ENCODE measurements around the gene SCYL3. TPM values are rescaled to one million over a fixed set of nuclear protein-coding genes. Genes with fewer than 3 reads are reported as not detected.

Gene SCYL3
- total RNA-seq, 4 donors from 2014 or later, result 2.1 to 17.5 (median 10.2) TPM

DNA sequence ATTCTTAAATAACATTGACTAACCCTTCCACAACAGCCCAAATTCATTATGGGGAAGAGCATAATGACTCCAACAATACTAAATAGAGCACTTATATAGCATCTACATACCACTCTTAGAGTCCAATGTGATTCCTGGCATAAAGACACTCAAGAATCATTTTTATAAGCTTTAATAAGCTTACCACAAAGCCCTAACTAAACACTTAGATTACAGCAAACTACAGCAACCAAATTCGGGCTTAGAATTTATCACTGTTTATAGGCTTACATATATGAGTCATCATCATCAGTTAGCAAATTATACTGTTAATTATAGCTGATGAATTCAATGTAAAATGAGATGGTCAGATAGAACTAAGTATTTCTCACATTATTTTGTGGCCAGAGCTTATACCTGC lies 7.3 kb downstream of the SCYL3 start:
- Histone ChIP-seq H3K36me3 (no peaks in the 10 kb centered on the region), H3K27ac (no peak overlapping the region), H3K4me1 (peaks cover 0 to 4% of the 10 kb centered on the region in 2 donors), H3K9me3 (no peaks in the 10 kb centered on the region), H3K27me3 (no peaks in the 10 kb centered on the region), H3K4me3 (no peak overlapping the region)
- no peak for DNase-seq
- intact Hi-C loops (cut with DNase I; ENCODE audit: low total_unique reads), result no loop called here
- no peak for TF ChIP-seq POLR2A (IDR thresholded peaks at IDR 0.05)
- TF ChIP-seq CTCF (IDR thresholded peaks at IDR 0.05), result no peak

DNA sequence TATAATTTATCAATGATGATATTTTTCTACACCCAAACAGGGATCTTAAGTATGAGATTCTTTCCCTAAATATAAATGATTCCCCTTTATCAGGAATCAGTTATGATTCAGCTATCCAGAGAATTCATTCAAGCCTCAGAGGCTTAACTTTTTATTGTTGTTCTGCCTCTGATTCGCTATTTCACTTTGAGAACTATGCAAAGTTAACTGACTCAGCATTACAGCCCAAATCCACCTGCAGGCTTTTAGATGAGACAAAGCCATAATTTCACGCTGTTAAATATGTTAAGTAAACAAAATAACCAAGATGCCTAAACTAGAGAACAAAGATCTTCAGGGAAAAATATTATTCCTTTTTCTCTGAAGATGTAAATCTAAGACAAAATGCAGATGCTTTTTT lies 8.5 kb downstream of the SCYL3 start:
- peaks cover 0 to 4% of the 10 kb centered on the region in 2 donors for H3K4me1 ChIP-seq
- TF ChIP-seq CTCF (IDR thresholded peaks at IDR 0.05), result no peak
- DNase-seq, result no peak
- intact Hi-C loops (cut with DNase I; ENCODE audit: low total_unique reads), result no loop called here
- H3K9me3 ChIP-seq, result no peaks in the 10 kb centered on the region
- H3K36me3 ChIP-seq, result no peaks in the 10 kb centered on the region
- H3K27me3 ChIP-seq, result no peaks in the 10 kb centered on the region
- no peak overlapping the region for H3K27ac ChIP-seq
- no peak overlapping the region for H3K4me3 ChIP-seq

GRCh38 chr1:169884634-169885033 lies 9.1 kb downstream of the SCYL3 start:
- no peaks in the 10 kb centered on the region for H3K36me3 ChIP-seq
- DNase-seq, result no peak
- peaks cover 0 to 4% of the 10 kb centered on the region in 2 donors for H3K4me1 ChIP-seq
- H3K27me3 ChIP-seq, result no peaks in the 10 kb centered on the region
- intact Hi-C loops (cut with DNase I; ENCODE audit: low total_unique reads), result no loop called here
- no peak overlapping the region for H3K27ac ChIP-seq
- H3K4me3 ChIP-seq, result no peak overlapping the region
- TF ChIP-seq POLR2A (IDR thresholded peaks at IDR 0.05), result no peak
- no peak for TF ChIP-seq CTCF (IDR thresholded peaks at IDR 0.05)
- H3K9me3 ChIP-seq, result no peaks in the 10 kb centered on the region

GRCh38 chr1:169882039-169882511 lies 11.6 kb downstream of the SCYL3 start:
- DNase-seq, result no peak
- no peak for TF ChIP-seq POLR2A (IDR thresholded peaks at IDR 0.05)
- TF ChIP-seq CTCF (IDR thresholded peaks at IDR 0.05), result no peak
- no peak overlapping the region for H3K27ac ChIP-seq
- no peaks in the 10 kb centered on the region for H3K27me3 ChIP-seq
- intact Hi-C loops (cut with DNase I; ENCODE audit: low total_unique reads), result no loop called here
- no peak overlapping the region for H3K4me3 ChIP-seq
- no peaks in the 10 kb centered on the region for H3K4me1 ChIP-seq
- no peaks in the 10 kb centered on the region for H3K36me3 ChIP-seq
- H3K9me3 ChIP-seq, result no peaks in the 10 kb centered on the region

DNA sequence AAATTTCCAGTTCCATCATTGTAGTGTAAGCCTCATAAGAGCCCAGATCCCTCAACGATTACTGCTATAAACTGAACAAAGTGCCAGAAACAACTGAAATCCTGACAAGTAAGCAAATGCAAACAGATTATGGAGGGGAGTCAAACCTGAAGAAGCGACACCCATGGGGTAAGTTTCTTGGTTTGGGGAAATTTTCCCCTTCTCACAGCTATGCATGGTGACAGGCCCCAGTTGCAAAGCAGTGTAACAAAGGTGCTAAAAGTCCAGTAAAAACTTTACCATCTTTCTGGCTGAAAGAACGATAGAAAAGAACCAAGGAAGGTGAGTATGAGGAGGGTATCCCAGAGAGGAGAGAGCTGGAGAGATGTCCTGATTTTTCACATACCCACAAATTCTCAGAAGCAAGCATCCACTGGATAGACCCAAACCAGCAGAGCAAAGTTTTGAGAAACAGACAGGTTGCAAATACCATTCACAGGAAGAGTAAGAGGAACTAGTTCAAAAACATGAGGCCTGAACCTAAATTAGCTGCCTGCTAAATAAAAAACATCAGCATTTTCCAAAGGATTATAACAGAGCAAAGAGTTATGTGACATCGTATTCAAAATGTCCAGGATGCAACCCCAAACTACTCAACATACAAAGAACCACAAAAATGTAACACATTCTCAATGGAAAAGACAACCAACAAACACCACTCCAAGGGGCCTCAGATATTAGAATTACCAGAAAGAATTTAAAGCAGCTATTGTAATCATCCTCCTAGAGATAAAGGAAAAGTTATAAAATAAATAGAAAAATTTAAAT lies 14.5 kb downstream of the SCYL3 start:
- Histone ChIP-seq H3K4me3 (no peak overlapping the region), H3K27ac (no peak overlapping the region), H3K9me3 (no peaks in the 10 kb centered on the region), H3K36me3 (no peaks in the 10 kb centered on the region), H3K27me3 (no peaks in the 10 kb centered on the region), H3K4me1 (no peaks in the 10 kb centered on the region)
- intact Hi-C loops (cut with DNase I; ENCODE audit: low total_unique reads), result no loop called here
- TF ChIP-seq POLR2A (IDR thresholded peaks at IDR 0.05) (no peak), CTCF (IDR thresholded peaks at IDR 0.05) (no peak)
- no peak for DNase-seq
